Right lobe of liver (tissue), 4 donors: Measurements from ENCODE around the gene CHAF1A.

Source experiments
- CTCF ChIP-seq, 4 donors: fragments of 200-600 bp in 3 of 4; fragments of 450-650 bp in 1 of 4; IDR thresholded peaks; one replicate each; pipeline versions ENCODE4 v1.5.1 to v1.8.0; 2016 to 2022; ENCODE audit warnings: antibody characterized with exemption in 4 of 4, mild to moderate bottlenecking in 2 of 4
- POLR2A ChIP-seq: fragments of 450-650 bp; IDR thresholded peaks from one replicate; pipeline ENCODE4 v1.6.1; 2017; ENCODE audit warnings: antibody characterized with exemption, mild to moderate bottlenecking
- donor health status: DM: no; HTN: no; CAD: no.
- donor health status: DM: no; HTN: no; CAD: no.
- donor health status: DM: no; HTN: yes; CAD: no.

- TF ChIP-seq CTCF (IDR thresholded peaks at IDR 0.05) (no peak), POLR2A (no peak)
These were observed 28.9 kb downstream of the CHAF1A start for GRCh38 chr19:4431296-4431695.
